ENCODE data around the gene CTNNA3.

GRCh38 chr10:66942407-66942806, 753.6 kb downstream of the CTNNA3 start:
- TF ChIP-seq CTCF (IDR thresholded peaks at IDR 0.05) (no peak), POLR2A (IDR thresholded peaks at IDR 0.05) (no peak)

All from upper lobe of left lung (tissue), 4 donors.